Stimulated activated CD4-positive, alpha-beta T cell treated with anti-CD3 and anti-CD28 coated beads, TNF-alpha, amount 100 ng/mL, for 4 hours (primary cell): ENCODE data around the gene CASR.

Source experiments
- DNase-seq, 3 experiments: peaks; one replicate each; pipeline ENCODE4 v3.0.0-alpha.2; 2020; ENCODE audit warnings: low read depth in 3 of 3

Gene CASR

DNA sequence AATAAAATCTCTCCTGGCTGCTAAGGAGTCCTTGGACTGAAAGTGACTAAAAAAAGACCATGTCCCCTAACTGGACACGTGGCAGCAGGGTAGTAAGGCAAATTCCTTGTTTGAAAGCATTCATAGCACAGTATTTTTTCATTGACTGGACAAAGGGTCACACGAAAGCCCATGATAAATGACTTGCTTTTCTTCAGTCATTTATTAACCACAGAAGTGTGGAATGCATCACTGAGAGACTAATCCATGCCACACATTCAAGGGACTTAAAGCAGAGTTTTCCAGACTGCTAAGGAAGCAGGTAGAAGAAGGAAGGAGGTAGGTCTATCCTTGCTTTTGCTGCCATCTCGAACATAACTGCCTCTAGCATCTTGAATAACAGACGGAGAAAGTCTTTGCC is 31.2 kb downstream of the CASR start:
- no peak for DNase-seq

GRCh38 chr3:122215592-122216298 is 32.3 kb downstream of the CASR start:
- DNase-seq, result no peak

GRCh38 chr3:122217901-122218300 is 34.4 kb downstream of the CASR start:
- DNase-seq, result no peak

DNA sequence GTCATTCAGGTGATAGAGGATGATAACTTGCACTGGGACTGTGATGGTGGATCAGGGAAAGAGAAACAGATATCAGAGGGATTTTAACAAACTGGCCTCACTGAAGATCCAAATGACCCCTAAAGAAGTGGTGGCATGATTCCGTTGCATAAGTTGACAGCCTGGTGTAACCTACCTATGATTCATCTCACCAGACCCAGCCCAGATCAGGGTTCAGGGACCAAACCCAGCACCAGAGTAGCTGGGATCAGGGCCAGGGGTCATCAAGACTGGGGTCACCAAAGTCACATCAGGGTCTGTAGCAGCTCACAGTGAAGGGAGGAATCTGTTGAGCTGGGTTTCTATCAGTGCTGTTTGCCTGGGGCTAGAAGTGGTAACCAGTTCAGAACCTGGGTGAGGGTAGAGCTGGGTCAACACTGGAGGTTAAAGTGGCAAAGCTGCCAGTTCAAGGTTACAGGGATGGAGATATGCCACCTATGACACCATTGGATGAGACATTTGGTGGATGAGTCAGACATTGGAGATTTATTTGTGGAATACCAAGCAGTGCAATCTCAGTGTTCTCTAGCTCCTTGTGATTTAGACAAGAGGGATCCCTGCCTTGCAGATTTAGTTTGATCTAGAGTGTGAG is 35.9 kb downstream of the CASR start:
- no peak for DNase-seq

DNA sequence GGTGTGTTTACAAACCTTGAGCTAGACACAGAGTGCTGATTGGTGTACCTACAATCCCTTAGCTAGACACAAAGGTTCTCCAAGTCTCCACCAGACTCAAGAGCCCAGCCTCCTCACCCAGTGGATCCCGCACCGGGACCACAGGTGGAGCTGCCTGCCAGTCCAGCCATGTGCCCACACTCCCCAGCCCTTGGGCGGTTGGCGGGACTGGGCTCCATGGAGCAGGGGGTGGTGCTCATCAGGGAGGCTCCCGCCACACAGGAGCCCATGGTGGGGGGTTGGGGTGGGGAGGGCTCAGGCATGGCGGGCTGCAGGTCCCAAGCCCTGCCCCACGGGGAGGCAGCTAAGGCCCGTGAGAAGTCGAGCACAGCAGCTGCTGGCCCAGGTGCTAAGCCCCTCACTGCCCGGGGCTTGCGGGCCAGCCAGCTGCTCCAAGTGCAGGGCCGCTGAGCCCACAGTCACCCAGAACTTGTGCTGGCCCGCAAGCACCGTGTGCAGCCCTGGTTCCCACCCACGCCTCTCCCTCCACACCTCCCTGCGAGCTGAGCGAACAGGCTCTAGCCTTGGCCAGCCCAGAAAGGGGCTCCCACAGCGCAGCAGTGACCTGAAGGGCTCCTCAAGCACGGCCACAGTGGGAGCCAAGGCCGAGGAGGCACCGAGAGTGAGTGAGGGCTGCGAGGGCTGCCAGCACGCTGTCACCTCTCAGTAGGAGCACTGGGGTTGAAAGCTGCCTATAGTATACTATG is 43.7 kb downstream of the CASR start:
- DNase-seq, result no peak

- DNase-seq, result no peak
Measured at GRCh38 chr3:122230174-122230573, 46.7 kb downstream of the CASR start.

DNA sequence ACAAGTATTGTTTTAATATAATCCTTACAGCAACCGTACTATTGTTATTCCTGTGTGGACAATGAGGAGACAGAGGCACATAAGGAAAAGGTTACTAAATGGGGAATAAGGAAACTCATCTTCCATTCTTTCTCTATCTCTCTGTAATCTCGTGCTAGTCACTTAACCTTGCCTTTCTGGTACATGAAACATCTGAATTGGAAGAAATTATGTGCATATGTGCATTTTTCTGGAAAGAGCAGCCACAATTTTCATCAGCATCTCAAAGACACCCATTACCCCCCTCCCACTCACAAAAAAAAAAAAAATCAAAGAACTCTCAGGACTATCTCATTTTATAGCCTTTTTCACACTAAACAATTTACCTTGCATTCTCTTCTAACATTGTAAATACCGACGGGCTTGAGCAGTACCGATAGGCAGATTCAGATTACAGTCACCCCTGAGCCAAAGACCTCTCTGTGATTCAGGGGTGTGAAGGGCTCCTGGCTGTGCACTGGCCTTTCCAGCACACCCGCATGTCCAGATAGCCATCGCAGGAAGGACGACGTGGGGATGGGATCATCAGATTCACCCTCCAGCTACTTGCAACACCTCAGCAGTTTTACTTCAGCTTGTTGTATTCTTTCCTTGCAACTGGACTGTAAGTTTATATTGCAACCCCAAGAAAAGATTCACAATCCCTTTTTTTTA is 48.1 kb downstream of the CASR start:
- no peak for DNase-seq

GRCh38 chr3:122232485-122232884 is 49.0 kb downstream of the CASR start:
- DNase-seq, result no peak

- no peak for DNase-seq
Measured at GRCh38 chr3:122233101-122233952, 49.9 kb downstream of the CASR start.

DNA sequence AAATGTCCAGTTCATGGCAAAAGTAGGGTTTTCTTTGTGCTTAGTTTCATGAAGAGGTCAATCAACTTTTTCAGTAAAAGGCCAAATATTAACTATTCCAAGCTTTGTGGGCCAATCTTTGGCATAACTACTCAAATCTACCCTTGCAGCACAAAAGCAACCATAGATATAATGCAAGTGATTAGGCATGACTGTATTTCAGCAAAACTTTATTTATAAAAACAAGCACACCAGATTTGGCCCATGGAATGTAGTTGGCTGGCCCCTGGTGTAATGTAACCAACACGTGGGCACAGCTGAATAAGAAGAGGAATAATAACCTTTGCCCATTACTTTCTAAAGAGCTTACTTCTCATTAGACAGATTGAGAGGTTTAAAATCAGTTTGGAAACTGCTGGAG is 50.6 kb downstream of the CASR start:
- no peak for DNase-seq

GRCh38 chr3:122235147-122235546 is 51.7 kb downstream of the CASR start:
- no peak for DNase-seq

DNA sequence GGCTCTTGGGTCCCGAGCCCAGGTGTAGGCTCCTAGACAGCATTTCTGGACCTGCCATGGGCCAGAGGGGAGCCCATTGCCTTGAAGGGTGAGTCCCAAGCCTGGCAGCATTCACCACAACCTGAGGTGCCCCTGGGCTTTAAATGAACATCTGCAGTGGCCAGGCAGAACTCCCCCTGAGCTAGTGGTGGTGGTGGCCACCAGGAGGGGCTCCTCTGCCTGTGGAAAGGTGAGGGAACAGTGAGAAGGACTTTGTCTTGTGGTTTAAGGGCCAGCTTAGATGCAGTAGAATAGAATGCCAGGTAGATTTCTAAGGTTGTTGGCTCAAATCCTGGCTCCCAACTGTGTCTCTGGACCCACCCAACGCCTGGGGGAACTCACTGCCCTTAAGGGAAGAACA is 55.6 kb downstream of the CASR start:
- no peak for DNase-seq

DNA sequence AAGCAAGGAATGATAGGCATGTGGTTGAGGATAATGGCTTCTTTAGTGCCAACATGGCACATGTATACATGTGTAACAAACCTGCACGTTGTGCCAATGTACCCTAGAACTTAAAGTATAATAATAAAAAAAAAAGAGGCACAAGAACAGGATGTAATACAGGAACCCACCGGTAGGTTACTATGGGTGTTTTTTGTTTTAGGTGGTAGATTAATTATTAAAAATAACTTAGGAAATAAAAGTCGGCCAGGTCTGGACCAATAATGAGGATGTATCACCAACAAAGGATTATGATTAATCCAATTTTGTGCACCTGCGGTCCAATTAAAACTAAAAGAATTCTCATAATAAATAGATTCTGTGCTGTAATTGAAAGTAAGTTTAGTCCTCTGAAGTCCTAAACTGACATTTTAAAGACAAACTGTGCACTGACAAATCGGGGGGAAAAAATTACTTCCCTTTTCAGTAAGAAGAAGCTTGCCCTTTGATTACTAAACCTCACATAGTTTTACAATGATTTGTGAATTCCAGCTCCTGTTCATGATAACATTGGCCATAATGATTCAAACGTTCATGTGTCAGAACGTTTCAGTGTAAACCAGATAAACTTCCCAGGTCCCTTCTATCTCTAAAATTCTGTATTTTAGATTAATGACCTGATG is 62.2 kb downstream of the CASR start:
- no peak for DNase-seq

- DNase-seq, result no peak
Measured at GRCh38 chr3:122246199-122246598, 62.7 kb downstream of the CASR start.

DNA sequence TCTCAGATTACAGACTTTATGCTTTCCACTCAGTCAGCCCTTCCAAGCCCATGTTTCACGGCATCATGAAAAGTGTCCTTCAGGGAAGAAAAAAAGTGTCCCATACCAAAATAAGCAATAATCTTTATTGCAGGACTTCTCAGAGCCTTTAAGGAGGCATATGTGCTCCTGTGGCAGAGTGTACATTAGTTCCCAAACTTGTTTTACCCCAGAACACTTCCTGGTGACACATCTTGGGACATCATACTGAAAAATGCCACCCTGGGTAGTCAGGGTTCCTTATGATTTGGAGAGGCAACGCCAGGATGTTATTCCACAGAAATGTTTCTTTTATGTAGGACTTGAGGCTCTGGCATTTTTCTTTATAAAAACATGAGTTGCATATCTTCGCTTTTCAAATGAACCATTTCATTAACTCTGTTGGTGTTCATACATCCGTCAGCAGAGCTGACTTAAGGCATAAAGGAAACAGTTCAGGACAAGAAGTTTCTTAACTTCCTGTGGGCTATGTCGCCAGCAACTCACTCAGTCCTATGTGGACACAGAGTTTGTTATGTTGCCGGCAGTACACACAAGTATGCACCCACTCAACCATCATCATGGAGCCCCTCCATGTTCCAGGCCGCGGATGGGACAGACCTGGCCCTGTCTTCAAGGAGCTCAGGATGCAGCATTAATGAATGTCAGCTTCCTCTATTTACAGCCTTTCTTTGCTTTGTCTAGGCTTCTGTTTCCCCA is 63.8 kb downstream of the CASR start:
- DNase-seq, result no peak

DNA sequence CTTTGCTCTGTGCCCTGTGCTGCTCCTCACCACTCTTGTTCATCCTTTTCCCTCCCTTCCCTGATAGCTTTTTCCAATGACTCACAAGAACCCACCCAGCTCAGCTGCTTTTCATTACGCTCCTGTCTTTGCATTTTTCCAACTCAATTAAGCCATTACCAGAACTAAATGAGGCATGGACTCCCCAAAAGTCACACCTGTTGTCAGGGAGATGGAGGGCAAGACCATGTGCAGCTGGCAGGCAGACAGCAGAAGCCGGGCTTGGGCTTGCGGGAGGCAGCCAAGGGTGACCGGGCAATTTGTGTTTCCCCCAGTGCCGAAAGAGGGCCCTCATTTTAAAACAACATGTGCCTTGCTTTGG is 64.3 kb downstream of the CASR start:
- no peak for DNase-seq

- DNase-seq, result no peak
Measured at GRCh38 chr3:122251428-122251827, 68.0 kb downstream of the CASR start.

DNA sequence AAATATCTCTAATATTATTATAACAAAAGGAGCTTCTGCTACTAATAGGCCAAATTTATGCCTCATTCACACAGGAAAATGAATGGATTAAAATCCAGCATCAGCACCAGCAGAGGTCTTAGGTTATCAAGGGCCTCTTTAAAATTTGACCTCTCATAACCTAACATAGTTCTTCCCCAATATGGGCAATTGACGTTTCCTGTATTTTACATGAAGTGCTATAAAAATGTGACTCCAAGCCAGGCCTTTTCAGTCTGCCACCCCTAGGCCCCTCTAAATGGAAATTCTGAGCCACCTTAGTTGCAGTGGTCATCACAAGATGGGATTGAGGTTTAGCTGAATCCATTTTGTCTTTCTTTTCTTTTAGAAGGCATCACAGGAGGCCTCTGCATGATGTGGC is 70.1 kb downstream of the CASR start:
- DNase-seq, result no peak

GRCh38 chr3:122255757-122256439 is 72.4 kb downstream of the CASR start:
- DNase-seq, result no peak
